ENCODE results near the gene PRELID3B. TPM values are rescaled to one million over a fixed set of nuclear protein-coding genes. Genes with fewer than 3 reads are reported as not detected.

The PRELID3B gene
- total RNA-seq, 1 experiment from 2014 or later, result 52.6 TPM

- H3T11ph ChIP-seq (ENCODE audit: low read length), result no peak overlapping the region
- no peak overlapping the region for H2AK5ac ChIP-seq (ENCODE audit: insufficient read length, low read length)
- H2BK120ac ChIP-seq (ENCODE audit: low read depth, low read length, poor library complexity, severe bottlenecking), result no peak overlapping the region
- H3K9me3 Mint-ChIP-seq, result peaks cover 3 to 5% of the 10 kb centered on the region in 2 experiments; a peak in 3 of 5 replicates
- H3K27ac ChIP-seq (ENCODE audit: insufficient read length, low read depth, low read length), result no peak overlapping the region
- no peaks in the 10 kb centered on the region for H3K23me2 ChIP-seq (ENCODE audit: insufficient read length, low read depth, low read length, poor library complexity, severe bottlenecking)
- no peak overlapping the region for H3K4ac ChIP-seq (ENCODE audit: low read depth, low read length)
- TF ChIP-seq CTCF (conservative IDR thresholded peaks at IDR 0.05), result no peak
- no peak overlapping the region for H4K8ac ChIP-seq (replicated peaks; ENCODE audit: insufficient read length, low read depth, low read length)
- H3K27me3 Mint-ChIP-seq (ENCODE audit: low read depth), result peaks cover 13% of the 10 kb centered on the region
- no peak overlapping the region for H3K56ac ChIP-seq (ENCODE audit: insufficient read length, low read depth, low read length)
- no peak overlapping the region for H3K9ac ChIP-seq (ENCODE audit: extremely low read depth, insufficient read length, low read length)
- H3K4me1 Mint-ChIP-seq, result peaks cover 3 to 11% of the 10 kb centered on the region in 2 experiments; a peak in 3 of 4 replicates
- H4K5ac ChIP-seq (ENCODE audit: insufficient read length, low read depth, low read length), result no peak overlapping the region
- H2AFZ ChIP-seq (ENCODE audit: low read length), result no peak overlapping the region
- no peak overlapping the region for H3K14ac ChIP-seq (ENCODE audit: insufficient read depth, low read length)
- H2BK20ac ChIP-seq (ENCODE audit: low read depth, low read length, poor library complexity, severe bottlenecking), result no peak overlapping the region
- no peak overlapping the region for H2BK5ac ChIP-seq (ENCODE audit: insufficient read length, low read length)
- H3K79me1 ChIP-seq (ENCODE audit: insufficient read depth, low read depth, low read length, poor library complexity, severe bottlenecking), result no peaks in the 10 kb centered on the region
- H3K4me2 ChIP-seq (ENCODE audit: insufficient read depth, insufficient read length, low read length), result no peak overlapping the region
- DNase-seq, result no peak
- H3K23ac ChIP-seq (ENCODE audit: insufficient read length, low read depth, low read length), result no peak overlapping the region
- H3K9me3 ChIP-seq (ENCODE audit: control insufficient read depth, low read depth, low read length), result no peaks in the 10 kb centered on the region
- H2BK15ac ChIP-seq (ENCODE audit: low read depth, low read length), result no peak overlapping the region
- no peak overlapping the region for H3K4me3 Mint-ChIP-seq
- no peaks in the 10 kb centered on the region for H3K27me3 ChIP-seq (ENCODE audit: insufficient read depth, low read length)
- 0 out of 2 replicates have a peak, but pooled peaks cover 3% of the 10 kb centered on the region for H3K4me1 ChIP-seq (ENCODE audit: insufficient read depth, low read length)
- no peaks in the 10 kb centered on the region for H3K36me3 Mint-ChIP-seq (ENCODE audit: insufficient read depth in 1 of 3, low read depth in 3 of 3)
- no peaks in the 10 kb centered on the region for H3K79me2 ChIP-seq (ENCODE audit: insufficient read depth, low read length)
- no peak overlapping the region for H4K91ac ChIP-seq (ENCODE audit: insufficient read length, low read depth, low read length)
- no peak overlapping the region for H3K18ac ChIP-seq (ENCODE audit: insufficient read length, low read depth, low read length)
- no CpG with 5 or more reads among the region's 1 CpG for WGBS (ENCODE audit: extremely low coverage, insufficient read length, low lambda C conversion rate)
- no peak overlapping the region for H2BK12ac ChIP-seq (ENCODE audit: insufficient read length, low read depth, low read length)
- no peaks in the 10 kb centered on the region for H4K20me1 ChIP-seq (ENCODE audit: control insufficient read depth, insufficient read depth, insufficient read length)
- no peak overlapping the region for H3K27ac Mint-ChIP-seq
Observed at GRCh38 chr20:59071216-59071615, 28.6 kb upstream of the PRELID3B start.
